ENCODE results near the gene POLE2.
"Not testable (repeated sequence)": the region's sequence is repeated elsewhere in the genome, so short reads cannot be mapped to it uniquely, and the experiment has no call there.

The POLE2 gene

DNA sequence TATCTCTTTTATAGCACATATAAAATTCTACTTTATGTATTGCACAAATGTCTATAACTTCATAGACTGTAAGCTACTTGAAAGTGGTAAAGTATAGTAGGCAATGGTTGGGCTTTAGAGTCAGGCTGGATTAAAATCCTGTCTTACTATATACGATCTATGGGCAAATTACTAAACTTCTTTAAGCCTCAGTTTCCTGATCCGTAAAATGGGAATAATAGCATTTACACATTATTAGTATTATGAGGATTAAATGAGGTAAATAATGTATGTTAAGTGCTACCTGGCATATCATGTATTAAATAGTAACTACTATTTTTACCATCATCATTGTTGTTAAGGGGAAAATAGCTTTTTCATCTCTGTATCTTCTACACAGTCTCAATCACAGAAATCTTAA, 14.4 kb downstream of the POLE2 start:
- DNase-seq: no peak
- Histone ChIP-seq H3K9me3 (ENCODE audit: severe bottlenecking) (no peaks in the 10 kb centered on the region), H3K27me3 (ENCODE audit: insufficient read depth, low read depth, severe bottlenecking) (no peaks in the 10 kb centered on the region), H3K36me3 (peaks cover 25% of the 10 kb centered on the region), H3K4me3 (ENCODE audit: low read depth, low read length) (no peak overlapping the region), H3K27ac (no peak overlapping the region)
- no peak for TF ChIP-seq CTCF (IDR thresholded peaks at IDR 0.05; ENCODE audit: low read depth, low read length)

GRCh38 chr14:49670475-49670874, 17.5 kb downstream of the POLE2 start:
- no peak for DNase-seq
- no peak for TF ChIP-seq CTCF (IDR thresholded peaks at IDR 0.05; ENCODE audit: low read depth, low read length)
- no peak overlapping the region for H3K4me3 ChIP-seq (ENCODE audit: low read depth, low read length)
- H3K27me3 ChIP-seq (ENCODE audit: insufficient read depth, low read depth, severe bottlenecking): no peaks in the 10 kb centered on the region
- H3K36me3 ChIP-seq: peaks cover 16% of the 10 kb centered on the region
- H3K27ac ChIP-seq: no peak overlapping the region
- no peaks in the 10 kb centered on the region for H3K9me3 ChIP-seq (ENCODE audit: severe bottlenecking)

- no peak for DNase-seq
- Histone ChIP-seq H3K36me3 (peaks cover 3% of the 10 kb centered on the region; the same call in 1 of the 2 replicates), H3K27me3 (ENCODE audit: insufficient read depth, low read depth, severe bottlenecking) (no peaks in the 10 kb centered on the region), H3K27ac (no peak overlapping the region), H3K9me3 (ENCODE audit: severe bottlenecking) (no peaks in the 10 kb centered on the region), H3K4me3 (ENCODE audit: low read depth, low read length) (no peak overlapping the region)
- TF ChIP-seq CTCF (IDR thresholded peaks at IDR 0.05; ENCODE audit: low read depth, low read length): no peak
These were observed 28.2 kb downstream of the POLE2 start for GRCh38 chr14:49659526-49660455.

DNA sequence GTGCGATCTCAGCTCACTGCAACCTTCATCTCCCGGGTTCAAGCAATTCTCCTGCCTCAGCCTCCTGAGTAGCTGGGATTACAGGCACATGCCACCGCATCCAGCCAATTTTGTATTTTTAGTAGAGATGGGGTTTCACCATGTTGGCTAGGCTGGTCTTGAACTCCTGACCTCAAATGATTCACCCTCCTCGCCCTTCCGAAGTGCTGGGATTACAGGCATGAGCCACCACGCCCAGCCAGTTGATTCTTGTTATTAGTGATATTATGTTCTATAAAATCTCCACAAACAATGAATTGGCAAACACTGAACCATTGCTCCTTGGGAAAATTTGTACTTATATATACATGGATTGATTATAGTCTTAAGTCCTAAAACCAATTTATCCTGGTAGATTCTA, 30.5 kb downstream of the POLE2 start:
- not testable (repeated sequence) for DNase-seq; H3K27ac ChIP-seq; H3K9me3 ChIP-seq (ENCODE audit: severe bottlenecking); H3K27me3 ChIP-seq (ENCODE audit: insufficient read depth, low read depth, severe bottlenecking); H3K4me3 ChIP-seq (ENCODE audit: low read depth, low read length); H3K36me3 ChIP-seq

GRCh38 chr14:49654511-49654910, 33.5 kb downstream of the POLE2 start:
- Histone ChIP-seq H3K27me3 (ENCODE audit: insufficient read depth, low read depth, severe bottlenecking) (no peaks in the 10 kb centered on the region), H3K4me3 (ENCODE audit: low read depth, low read length) (no peak overlapping the region), H3K27ac (no peak overlapping the region), H3K9me3 (ENCODE audit: severe bottlenecking) (no peaks in the 10 kb centered on the region), H3K36me3 (peaks cover 13% of the 10 kb centered on the region)
- no peak for DNase-seq
- no peak for TF ChIP-seq CTCF (IDR thresholded peaks at IDR 0.05; ENCODE audit: low read depth, low read length)

DNA sequence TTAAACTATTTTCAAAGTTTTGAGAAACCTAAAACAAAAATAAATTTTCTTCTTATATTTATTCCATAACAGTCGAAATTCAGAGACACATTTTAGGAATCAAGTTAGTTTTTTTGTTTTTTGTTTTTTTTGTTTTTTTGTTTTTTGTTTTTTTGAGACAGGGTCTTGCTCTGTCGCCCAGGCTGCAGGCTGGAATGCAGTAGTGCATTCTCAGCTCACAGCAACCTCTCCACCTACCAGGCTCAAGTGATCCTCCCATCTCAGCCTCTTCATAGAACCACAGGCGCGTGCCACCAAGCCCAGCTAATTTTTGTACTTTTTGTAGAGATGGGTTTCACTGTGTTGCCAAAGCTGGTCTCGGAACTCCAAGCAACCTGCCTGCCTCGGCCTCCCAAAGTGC, 34.5 kb downstream of the POLE2 start:
- H3K27ac ChIP-seq: no peak overlapping the region
- no peak for TF ChIP-seq CTCF (IDR thresholded peaks at IDR 0.05; ENCODE audit: low read depth, low read length)
- no peak for DNase-seq
- H3K9me3 ChIP-seq (ENCODE audit: severe bottlenecking): no peaks in the 10 kb centered on the region
- no peaks in the 10 kb centered on the region for H3K27me3 ChIP-seq (ENCODE audit: insufficient read depth, low read depth, severe bottlenecking)
- H3K4me3 ChIP-seq (ENCODE audit: low read depth, low read length): no peak overlapping the region
- H3K36me3 ChIP-seq: peaks cover 13% of the 10 kb centered on the region
